ACHN (cell line): ENCODE measurements around the gene RAX.
A peak's percentile ranks its signal among the peaks of the same experiment; 100 is the strongest.
"Not testable (repeated sequence)": the region's sequence is repeated elsewhere in the genome, so short reads cannot be mapped to it uniquely, and the experiment has no call there.

ENCODE experiments used
- DNase-seq: peaks from one replicate; pipeline ENCODE4 v3.0.0-alpha.2; 2015
- in situ Hi-C: cut with HindIII; loops from 2 replicates; pipeline ENCODE4 v1.10.0; 2017; ENCODE audit warnings: low sequenced_read_pairs, low pct_ligation_motif_present, low pct_unique_long_range_greater_than_20kb

RAX gene

DNA sequence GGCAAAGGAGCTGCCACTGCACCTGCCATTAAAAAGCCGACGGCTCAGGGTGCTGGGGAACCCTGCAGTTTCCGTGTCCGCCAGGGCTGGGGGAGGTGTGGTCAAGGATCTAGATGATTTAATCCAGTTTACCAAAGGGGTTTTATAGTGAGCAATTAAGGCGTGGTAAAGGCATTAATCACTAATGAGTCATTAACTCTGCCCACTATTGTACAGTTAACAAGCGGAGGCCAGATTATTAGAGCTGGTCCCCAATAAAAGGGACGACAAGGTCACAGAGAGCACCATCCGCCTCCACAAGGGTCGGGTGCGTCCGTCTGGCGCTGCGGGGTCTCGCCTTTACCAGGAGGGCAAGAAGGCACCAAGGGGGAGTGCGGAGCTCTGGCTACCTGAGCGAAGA, 9.6 kb downstream of the RAX start:
- no peak for DNase-seq
- in situ Hi-C loops, result no loop called here

DNA sequence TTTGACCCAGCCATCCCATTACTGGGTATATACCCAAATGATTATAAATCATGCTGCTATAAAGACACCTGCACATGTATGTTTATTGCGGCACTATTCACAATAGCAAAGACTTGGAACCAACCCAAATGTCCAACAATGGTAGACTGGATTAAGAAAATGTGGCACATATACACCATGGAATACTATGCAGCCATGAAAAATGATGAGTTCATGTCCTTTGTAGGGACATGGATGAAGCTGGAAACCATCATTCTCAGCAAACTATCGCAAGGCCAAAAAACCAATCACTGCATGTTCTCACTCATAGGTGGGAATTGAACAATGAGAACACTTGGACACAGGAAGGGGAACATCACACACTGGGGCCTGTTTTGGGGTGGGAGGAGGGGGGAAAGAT, 11.0 kb downstream of the RAX start:
- in situ Hi-C loops, DNase-seq: not testable (repeated sequence)

DNA sequence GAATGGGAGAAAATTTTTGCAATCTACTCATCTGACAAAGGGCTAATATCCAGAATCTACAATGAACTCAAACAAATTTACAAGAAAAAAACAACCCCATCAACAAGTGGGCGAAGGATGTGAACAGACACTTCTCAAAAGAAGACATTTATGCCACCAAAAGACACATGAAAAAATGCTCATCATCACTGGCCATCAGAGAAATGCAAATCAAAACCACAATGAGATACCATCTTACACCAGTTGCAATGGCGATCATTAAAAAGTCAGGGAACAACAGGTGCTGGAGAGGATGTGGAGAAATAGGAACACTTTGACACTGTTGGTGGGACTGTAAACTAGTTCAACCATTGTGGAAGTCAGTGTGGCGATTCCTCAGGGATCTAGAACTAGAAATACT, 11.4 kb downstream of the RAX start:
- in situ Hi-C loops, result not testable (repeated sequence)

DNA sequence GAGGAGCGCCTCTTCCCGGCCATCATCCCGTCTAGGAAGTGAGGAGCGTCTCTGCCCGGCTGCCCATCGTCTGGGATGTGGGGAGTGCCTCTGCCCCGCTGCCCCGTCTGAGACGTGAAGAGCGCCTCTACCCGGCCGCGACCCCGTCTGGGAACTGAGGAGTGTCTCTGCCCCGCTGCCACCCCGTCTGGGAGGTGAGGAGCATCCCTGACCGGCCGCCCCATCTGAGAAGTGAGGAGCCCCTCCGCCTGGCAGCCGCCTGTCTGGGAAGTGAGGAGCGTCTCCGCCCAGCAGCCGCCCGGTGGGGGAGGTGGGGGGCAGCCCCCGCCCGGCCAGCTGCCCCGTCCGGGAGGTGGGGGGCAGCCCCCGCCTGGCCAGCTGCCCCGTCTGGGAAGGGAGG, 17.8 kb downstream of the RAX start:
- DNase-seq, in situ Hi-C loops: not testable (repeated sequence)

More for the DNA sequence above, 11.4 kb downstream of the RAX start:
- DNase-seq, result not testable (repeated sequence)

DNA sequence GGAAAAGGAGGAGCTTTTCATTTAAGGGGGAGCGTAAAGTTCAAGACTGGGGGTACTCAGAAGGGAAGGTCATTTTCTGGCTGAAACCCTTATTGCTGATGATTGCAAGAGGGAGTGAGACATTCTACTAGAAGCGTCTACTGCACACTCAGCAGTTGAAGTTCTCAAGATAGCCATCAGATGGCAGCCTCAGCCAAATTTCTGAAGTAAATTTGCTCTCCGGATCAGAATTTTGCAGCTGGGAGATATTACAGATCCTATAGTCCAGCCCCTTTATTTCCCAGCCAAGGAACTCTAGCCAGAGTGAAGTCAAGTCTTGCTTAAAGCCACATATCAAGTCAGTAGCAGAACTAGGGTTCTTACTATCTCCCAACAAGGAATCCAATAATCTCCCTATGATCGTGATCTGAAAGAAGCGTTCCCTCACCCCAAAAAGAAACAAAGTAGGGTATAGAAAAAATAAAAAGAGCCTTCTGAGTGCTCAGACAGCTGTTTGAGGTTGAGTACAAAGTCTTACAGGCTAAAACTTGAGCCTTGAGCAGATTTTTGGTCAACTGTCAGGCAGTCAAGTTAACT, 24.0 kb downstream of the RAX start:
- peak; percentile 65 for DNase-seq
- in situ Hi-C loops, result no loop called here

DNA sequence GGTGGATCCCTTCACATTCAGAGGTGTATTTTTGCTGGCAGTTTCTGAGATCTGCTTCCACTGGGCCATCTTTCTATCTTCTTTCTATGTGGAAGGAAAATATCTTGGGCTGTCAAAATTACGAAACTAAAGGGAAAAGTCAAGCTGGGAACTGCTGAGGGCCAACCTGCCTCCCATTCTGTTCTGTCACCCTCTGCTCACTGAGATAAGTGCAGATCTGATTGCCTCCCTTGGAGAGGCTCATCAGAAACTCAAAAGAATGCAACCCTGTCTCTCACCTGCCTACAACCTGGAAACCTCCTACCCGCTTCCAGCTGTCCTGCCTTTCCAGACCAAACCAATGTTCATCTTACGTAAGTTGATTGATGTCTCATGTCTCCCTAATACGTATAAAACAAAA, 26.5 kb downstream of the RAX start:
- no peak for DNase-seq
- in situ Hi-C loops, result no loop called here

DNA sequence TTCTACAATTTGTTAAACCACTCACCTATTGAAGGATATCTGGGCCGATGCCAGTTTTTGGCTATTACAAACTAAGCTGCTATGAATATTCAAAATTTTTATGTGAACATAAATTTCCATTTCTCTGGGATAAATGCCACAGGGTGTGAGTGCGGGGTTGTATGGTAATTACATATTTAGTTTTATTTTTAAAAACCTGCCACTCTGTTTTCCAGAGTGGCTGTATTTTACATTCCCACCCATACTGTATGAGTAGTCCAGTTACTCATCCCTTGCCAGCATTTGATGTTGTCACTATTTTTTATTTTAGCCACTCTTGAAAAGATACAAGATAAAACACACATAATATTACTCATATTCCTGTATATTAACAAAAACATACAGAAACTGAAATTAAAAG, 30.3 kb downstream of the RAX start:
- no peak for DNase-seq
- in situ Hi-C loops, result no loop called here

DNA sequence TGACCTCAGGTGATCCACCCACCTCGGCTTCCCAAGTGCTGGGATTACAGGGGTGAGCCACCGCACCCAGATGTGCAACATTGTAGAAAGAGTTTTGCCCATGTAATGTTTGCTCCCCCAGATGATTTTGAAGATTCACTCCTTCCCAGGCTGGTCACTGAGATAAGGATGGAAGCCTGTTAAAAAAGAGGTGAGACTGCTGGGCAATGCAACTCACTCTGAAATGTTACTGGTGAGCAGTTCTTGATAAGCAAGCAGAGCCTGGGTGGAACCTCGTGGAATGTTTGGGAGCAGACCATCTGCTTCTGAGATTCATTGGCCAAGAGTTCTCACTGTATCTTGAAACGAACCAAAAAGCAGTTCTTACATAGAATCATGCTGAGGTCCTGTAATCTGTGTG, 33.6 kb downstream of the RAX start:
- in situ Hi-C loops, result no loop called here
- DNase-seq, result no peak

DNA sequence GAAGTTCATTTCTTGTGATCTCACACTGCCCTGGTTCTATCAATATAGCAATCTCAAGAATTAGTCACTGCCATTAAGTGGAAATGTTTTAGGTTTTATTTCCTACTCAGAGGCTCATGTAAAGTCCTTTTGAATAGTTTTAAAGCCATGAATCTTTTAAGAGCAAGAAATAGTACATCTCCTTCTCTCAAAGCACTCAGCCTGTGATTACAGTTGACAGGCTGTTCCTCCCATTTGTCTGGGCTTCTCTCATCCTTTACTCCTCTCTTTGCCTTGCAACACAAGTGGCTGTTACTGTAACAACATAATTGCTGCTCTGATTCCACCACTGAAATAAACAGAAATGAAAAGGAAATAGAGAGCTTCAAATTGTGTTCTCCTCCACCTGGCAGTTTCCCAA, 34.9 kb downstream of the RAX start:
- in situ Hi-C loops, result no loop called here
- no peak for DNase-seq

DNA sequence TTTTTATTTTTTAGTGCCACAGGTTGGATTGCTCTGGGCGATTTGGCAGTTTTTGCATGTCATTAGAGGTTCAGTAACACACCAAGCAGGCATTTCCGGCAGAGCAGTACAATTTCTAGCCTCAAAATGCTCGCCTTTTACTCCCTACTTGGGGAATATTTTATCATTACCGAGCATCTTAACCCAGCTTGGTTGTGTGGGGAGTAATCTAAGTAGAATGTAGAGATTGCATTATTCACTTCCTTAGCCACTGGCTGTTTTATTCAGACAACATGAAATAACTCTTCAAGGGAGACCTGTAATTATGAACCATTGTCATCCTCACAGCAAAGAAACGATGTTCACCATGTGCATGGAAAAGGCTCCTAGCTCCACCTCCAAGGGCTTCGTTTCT, 40.2 kb downstream of the RAX start:
- no peak for DNase-seq

DNA sequence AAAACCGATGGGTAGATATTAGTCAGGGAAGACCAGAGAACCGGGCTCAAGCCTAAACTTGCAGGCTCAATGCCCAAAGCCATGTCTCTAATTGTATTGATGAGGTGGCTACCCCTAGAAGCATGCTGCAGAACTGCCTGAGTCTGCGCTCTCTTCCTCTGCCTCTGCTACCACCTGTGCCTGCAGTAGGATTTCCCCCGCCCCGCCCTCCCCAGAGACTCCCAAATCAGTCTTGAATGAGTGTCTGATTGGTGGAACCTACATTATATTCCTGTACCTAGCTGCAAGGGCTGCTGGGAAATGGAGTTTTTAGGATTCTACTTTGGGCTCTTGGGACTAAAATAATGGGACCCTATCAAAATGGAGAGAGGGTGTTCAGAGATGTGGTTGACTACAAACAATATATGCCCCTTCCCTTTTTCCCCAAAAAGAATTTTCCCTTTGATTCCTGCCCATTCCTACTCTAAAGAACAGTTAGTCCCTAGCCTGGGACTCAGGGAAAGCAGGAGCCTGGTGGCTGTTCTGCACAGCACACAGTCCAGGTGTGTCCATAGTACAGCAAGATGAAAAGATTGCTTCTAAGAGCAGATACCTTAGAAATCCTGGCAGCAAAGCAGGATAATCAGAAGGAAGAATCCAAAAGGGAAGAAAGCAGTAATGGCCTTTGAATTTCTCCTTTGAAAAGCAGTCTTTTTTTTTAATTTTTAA, 40.8 kb downstream of the RAX start:
- no peak for DNase-seq
- in situ Hi-C loops, result no loop called here

More for the DNA sequence above, 40.2 kb downstream of the RAX start:
- in situ Hi-C loops, result no loop called here

DNA sequence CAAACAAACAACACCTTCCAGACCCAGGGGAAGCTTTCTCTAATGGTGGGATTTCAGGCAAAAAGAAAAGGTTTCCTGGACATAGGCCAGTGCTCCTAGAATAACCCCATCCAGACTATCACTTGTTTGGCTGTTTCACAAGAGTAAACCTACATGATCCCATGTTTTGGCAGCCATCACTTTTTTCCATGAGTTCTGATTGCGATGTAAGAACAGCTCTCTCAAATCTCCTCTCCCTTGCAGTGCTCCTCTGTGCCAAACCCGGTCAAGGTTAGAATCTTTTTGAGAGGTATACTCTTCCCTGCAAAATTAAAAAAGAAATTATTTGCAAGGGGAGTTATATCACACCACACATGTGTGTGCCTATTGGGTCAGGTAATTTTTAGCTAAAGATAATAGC, 41.4 kb downstream of the RAX start:
- DNase-seq, result no peak
- in situ Hi-C loops, result no loop called here

DNA sequence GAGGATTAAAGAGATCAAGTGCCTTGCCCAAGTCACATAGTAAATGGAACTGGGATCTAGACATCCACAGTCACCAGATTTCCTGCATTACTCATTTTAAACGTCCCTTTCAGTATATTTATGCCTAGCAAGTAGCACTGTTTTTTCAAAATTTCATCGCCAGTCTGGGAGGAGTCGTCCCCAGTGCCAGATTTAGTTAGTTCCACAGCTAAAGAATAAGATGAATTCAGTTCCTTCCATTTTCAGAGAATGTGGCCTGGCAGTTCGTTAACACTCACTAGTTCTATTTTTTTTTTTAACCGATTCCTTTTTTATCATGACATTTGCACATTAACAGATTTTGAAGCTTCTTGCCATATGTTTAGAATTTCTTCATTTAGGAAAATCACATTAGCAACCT, 42.1 kb downstream of the RAX start:
- in situ Hi-C loops, result no loop called here
- DNase-seq, result no peak

DNA sequence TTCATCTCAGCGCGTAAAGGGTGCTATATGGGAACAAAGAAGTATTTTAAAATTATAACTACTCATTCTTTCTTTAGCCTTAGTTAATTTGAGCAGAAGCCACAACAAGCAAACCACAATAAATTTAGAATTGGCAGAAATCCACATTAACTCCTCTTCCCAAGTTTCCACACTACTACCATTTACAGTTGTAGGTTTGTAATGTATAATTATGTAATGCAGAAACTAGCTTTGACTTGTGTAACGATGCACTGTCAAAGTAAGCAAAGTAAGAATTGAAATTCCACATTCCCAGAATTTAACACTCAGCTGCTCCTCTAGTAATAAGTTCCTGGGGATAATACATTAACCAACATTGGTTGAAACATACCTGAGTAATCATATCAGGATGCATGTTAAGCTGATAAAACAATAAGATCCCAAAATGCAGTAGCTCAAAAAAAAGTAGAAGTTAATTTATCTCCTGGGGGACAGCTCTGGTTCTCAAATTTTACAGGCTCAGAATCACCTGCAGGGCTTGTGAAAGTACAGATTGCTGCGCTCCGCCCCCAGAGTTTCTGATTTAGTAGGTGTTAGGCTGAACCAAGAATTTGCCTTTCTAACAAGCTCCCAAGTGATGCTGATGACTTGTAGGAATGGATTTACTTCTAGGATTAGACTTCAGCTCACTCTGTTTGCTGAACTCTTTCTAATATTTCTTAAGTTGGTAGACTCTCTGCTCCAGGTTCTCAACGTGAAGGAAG, 43.4 kb downstream of the RAX start:
- DNase-seq, result no peak
- in situ Hi-C loops, result no loop called here

DNA sequence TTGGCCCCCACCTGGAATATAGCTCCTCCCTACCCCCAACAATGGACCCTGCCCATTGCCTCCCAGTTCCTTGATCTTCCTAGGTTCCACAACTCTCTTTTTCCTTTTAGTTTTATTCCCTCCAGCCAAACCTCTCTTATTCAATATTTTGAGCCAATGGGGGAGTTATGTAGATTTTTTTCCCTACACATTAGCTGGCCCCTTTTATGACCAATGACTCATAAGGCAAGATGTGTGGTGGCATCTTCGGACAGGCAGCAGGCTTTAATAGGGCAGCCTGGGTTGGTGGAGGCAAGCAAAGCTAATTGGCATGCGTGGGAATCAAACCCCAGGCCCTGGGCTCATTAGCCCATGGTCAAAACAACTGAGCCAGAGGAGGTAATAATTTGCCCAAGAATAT, 44.1 kb downstream of the RAX start:
- in situ Hi-C loops, result no loop called here
- DNase-seq, result no peak

DNA sequence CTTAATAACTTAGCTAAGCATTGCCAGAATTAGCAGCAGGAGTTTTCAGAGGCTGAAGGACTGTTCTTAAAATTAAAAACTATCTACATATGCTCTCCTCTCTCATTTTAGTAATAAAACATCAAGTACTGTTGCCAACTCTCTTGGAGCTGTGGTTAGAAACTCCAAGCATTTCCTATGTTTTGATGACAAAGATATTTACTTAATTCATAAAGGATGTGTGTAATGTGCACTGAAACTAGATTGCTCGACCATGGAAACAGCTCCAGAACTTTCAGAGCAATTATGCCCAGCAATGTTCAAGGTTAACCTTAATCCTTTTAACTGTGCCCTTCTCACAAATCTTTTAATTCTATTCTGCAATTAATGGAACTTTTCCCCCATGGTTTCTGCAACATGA, 44.9 kb downstream of the RAX start:
- no peak for DNase-seq
- in situ Hi-C loops, result no loop called here

DNA sequence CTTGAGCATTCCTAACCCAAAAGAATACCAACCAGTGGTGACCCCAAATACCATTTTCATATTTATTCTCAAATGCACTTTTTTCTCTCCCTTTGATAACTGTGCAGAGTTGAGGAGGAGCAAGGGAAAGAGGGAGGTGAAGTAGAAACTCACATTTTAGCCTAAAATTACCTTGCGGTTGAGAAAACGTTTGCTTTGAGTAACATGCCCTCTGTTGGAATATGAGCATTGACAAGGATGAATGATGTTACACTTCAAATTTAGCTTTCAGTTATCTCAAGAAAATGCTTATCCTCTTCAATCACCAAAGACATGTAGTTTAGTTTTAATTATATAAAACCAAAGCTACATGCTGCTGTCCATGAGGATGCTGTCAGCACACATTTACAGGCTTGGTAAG, 50.9 kb downstream of the RAX start:
- no peak for DNase-seq
- in situ Hi-C loops, result no loop called here

DNA sequence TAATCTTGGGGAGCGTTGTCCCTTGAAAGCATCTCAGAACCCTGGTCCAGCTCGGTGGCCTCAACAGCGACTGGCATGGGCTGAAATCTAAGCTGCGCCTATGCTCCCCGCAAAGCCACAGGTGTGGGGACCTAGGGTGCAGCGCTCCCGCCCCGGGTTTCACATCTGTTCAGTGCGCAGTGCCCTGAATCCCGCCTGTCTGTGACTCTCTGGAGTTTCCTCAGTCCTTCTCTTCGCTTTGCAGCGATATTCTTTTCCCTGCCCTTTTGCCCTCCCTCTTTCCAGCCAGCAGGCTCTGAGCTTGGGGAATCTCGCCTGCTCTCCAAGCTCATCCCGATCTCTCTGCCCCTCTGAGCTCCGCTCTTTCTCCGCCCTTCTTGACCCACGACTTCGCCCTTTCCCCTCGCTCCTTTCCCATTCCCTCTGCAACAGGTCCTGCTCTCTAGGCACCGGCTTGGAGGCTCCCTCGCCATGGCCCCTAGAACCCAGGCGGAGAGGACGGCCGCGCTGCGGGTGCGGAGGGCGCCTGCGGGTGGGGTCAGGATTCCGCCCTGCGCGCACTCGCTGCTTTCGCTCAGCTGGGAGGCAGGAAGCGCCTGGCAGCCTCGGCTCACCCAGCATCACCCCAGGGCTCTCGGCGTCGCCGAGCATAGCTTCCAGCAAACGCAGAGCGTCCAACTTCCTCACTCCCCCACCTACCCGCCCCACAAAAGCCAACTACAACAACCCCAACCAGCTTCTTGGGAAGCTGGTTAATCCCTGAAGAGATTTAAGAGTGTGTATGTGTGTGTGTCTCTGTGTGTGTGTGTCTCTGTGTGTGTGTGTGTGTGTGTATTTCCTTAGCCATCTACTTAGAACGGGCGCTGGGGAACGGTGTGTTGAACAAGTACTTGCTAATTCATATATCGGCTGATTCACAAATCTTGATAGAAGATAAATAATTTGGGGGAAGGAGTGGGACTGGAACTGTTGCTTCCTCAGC, 52.2 kb downstream of the RAX start:
- DNase-seq, result no peak
- in situ Hi-C loops, result no loop called here
